ENCODE data around the gene JUND. TPM values are rescaled to one million over a fixed set of nuclear protein-coding genes. Genes with fewer than 3 reads are reported as not detected.

Gene JUND
- total and polyA plus RNA-seq, 2 of the 4 experiments (the other 2 are of a cell fraction), result 14.2 to 77.2 TPM

GRCh38 chr19:18321734-18322102 lies 40.3 kb upstream of the JUND start:
- Histone ChIP-seq H3K9me3 (ENCODE audit: control insufficient read depth, insufficient read depth, low read length) (no peaks in the 10 kb centered on the region), H3K27me3 (ENCODE audit: control insufficient read depth, insufficient read depth, low read length) (no peaks in the 10 kb centered on the region), H4K5ac (ENCODE audit: low read depth, low read length) (peak overlapping the region; percentile 4; the same call in 1 of the 2 replicates), H4K91ac (ENCODE audit: insufficient read depth, low read depth, low read length) (peak overlapping the region; percentile 87), H3K4me1 (ENCODE audit: control insufficient read depth, insufficient read depth, low read length) (peaks cover 5% of the 10 kb centered on the region; the same call in 1 of the 2 replicates), H4K8ac (ENCODE audit: low read depth in 2 of 2, low read length in 2 of 2) (peak overlapping the region; percentile 80 to 88), H2AFZ (replicated peaks; ENCODE audit: low read length, poor library complexity) (no peak overlapping the region), H3K14ac (replicated peaks; ENCODE audit: low read depth, low read length) (peak overlapping the region; percentile 83), H3K27ac (ENCODE audit: insufficient read depth, low read length) (peak overlapping the region; percentile 73), H2AK9ac (replicated peaks; ENCODE audit: low read depth, low read length, poor library complexity) (peak overlapping the region; percentile 99), H3K4ac (ENCODE audit: low read depth, low read length) (peak overlapping the region; percentile 85), H3K9ac (ENCODE audit: low read depth, low read length) (peak overlapping the region; percentile 75), H3K9me1 (ENCODE audit: insufficient read depth, low read length) (peaks cover 7% of the 10 kb centered on the region), H3K36me3 (ENCODE audit: control insufficient read depth, insufficient read depth, low read length) (no peaks in the 10 kb centered on the region), H3K23ac (ENCODE audit: low read depth, low read length) (peak overlapping the region; percentile 74; the same call in 1 of the 2 replicates), H3K4me2 (ENCODE audit: low read depth, low read length) (peak overlapping the region; percentile 74), H2BK120ac (ENCODE audit: low read depth, low read length) (0 out of 2 replicates have a peak overlapping the region, but pooled peaks have one; percentile 46), H3K4me3 (ENCODE audit: insufficient read depth, low read depth, low read length) (peak overlapping the region; percentile 77; the same call in 1 of the 2 replicates), H2BK5ac (ENCODE audit: low read depth, low read length, poor library complexity, severe bottlenecking) (peak overlapping the region; percentile 15), H4K20me1 (ENCODE audit: insufficient read depth, low read length) (0 out of 2 replicates have a peak, but pooled peaks cover 3% of the 10 kb centered on the region), H2AK5ac (ENCODE audit: low read depth, low read length) (peak overlapping the region; percentile 86), H3K79me1 (ENCODE audit: low read depth in 1 of 2, low read length in 2 of 2) (peaks cover 40 to 57% of the 10 kb centered on the region in 2 experiments), H2BK15ac (ENCODE audit: low read depth, low read length) (peak overlapping the region; percentile 26; the same call in 1 of the 3 replicates), H3K56ac (ENCODE audit: extremely low read depth, insufficient read depth, low read length) (peak overlapping the region; percentile 74; the same call in 1 of the 2 replicates), H3K18ac (ENCODE audit: low read depth, low read length) (no peak overlapping the region), H2BK20ac (ENCODE audit: low read depth, low read length) (0 out of 2 replicates have a peak overlapping the region, but pooled peaks have one; percentile 8)
- no TSS peak for BruUV-seq (replicated peaks)
- WGBS, 2 experiments (ENCODE audit: extremely low coverage in 2 of 2, insufficient read length in 1 of 2), result 28% methylated on average over 3 of the region's 9 CpGs; no CpG with 5 or more reads in 1 of the 2 experiments
- peak; percentile 33 for DNase-seq
- POLR2A ChIA-PET (ENCODE audit: unreplicated experiment), result interaction anchor here (1.1 to 2.2 kb wide), 3 partner anchors 39 to 42 kb away, joined by 3 to 25 read pairs (median 6); partner anchors contain the start of gene JUND
- in situ Hi-C loops (cut with MboI; ENCODE audit: low sequenced_read_pairs), result loop anchor here (5.0 to 10.0 kb wide), 2 partner anchors 44 to 127 kb away; partner anchors contain the start of gene MPV17L2
- intact Hi-C loops (cut with micrococcal nuclease), result loop anchor here (5.0 kb wide), 1 partner anchor 119 kb away; the partner anchor contains the start of gene RAB3A
- ATAC-seq (ENCODE audit: low read depth), result no peak
- CTCF ChIA-PET, result interaction anchor here (0.5 to 3.7 kb wide), 5 partner anchors 17 to 114 kb away, joined by 3 to 49 read pairs (median 4); partner anchors contain the start of gene JUND
- dilution Hi-C loops (cut with HindIII; ENCODE audit: low sequenced_read_pairs, unreplicated experiment), result no loop called here
- TF ChIP-seq SMC3 (IDR thresholded peaks at IDR 0.05; ENCODE audit: low read depth, low read length) (no peak), CHD1 (IDR thresholded peaks at IDR 0.05; ENCODE audit: low read depth, low read length) (no peak), MXI1 (IDR thresholded peaks at IDR 0.05; ENCODE audit: borderline replicate concordance, low read depth, low read length) (no peak), BHLHE40 (IDR thresholded peaks at IDR 0.05; ENCODE audit: low read depth, low read length) (no peak), CEBPB (IDR thresholded peaks at IDR 0.05; ENCODE audit: low read depth, low read length) (no peak), POLR2A (IDR thresholded peaks at IDR 0.05; ENCODE audit: low read depth, low read length) (no peak), MAZ (IDR thresholded peaks at IDR 0.05; ENCODE audit: borderline replicate concordance, low read depth, low read length) (no peak), NFE2L2 (IDR thresholded peaks at IDR 0.05; ENCODE audit: low read depth, low read length) (no peak), RCOR1 (IDR thresholded peaks at IDR 0.05; ENCODE audit: insufficient replicate concordance, low read length) (no peak), ELK1 (IDR thresholded peaks at IDR 0.05; ENCODE audit: borderline replicate concordance, low read depth, low read length) (no peak), RFX5 (IDR thresholded peaks at IDR 0.05; ENCODE audit: low read depth, low read length) (no peak), RAD21 (IDR thresholded peaks at IDR 0.05; ENCODE audit: low read length) (no peak), USF2 (IDR thresholded peaks at IDR 0.05; ENCODE audit: low read depth, low read length) (no peak), MAFK (IDR thresholded peaks at IDR 0.05; ENCODE audit: low read depth, low read length) (no peak)
- TF ChIP-seq, protein P1, sequence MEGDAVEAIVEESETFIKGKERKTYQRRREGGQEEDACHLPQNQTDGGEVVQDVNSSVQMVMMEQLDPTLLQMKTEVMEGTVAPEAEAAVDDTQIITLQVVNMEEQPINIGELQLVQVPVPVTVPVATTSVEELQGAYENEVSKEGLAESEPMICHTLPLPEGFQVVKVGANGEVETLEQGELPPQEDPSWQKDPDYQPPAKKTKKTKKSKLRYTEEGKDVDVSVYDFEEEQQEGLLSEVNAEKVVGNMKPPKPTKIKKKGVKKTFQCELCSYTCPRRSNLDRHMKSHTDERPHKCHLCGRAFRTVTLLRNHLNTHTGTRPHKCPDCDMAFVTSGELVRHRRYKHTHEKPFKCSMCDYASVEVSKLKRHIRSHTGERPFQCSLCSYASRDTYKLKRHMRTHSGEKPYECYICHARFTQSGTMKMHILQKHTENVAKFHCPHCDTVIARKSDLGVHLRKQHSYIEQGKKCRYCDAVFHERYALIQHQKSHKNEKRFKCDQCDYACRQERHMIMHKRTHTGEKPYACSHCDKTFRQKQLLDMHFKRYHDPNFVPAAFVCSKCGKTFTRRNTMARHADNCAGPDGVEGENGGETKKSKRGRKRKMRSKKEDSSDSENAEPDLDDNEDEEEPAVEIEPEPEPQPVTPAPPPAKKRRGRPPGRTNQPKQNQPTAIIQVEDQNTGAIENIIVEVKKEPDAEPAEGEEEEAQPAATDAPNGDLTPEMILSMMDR (conservative IDR thresholded peaks at IDR 0.05; ENCODE audit: low read depth, low read length), result no peak
